T-cell (primary cell): ENCODE results near the gene C1QB. TPM values are rescaled to one million over a fixed set of nuclear protein-coding genes. Genes with fewer than 3 reads are reported as not detected.

Source experiments
- ATAC-seq, 4 experiments: fragments of 200-7000 bp in 3 of 4; fragments of 150-1000 bp in 1 of 4; cut with Tn5 transposase; replicated peaks in 1 of 4; 1 replicate in 3 of 4; 2 replicates in 1 of 4; pipeline ENCODE4 v1.10.0; 2021; ENCODE audit warnings: moderate library complexity in 3 of 4, mild to moderate bottlenecking in 2 of 4, moderate number of reproducible peaks in 1 of 4
- CTCF ChIA-PET, 2 donors: fragments of 300-600 bp; sonication (Branson Sonifier 250); formaldehyde crosslinking; loops; one replicate each; lab custom pipeline; 2022; ENCODE audit warnings: antibody characterized with exemption in 2 of 2; lab: Charles Lee
- POLR2A ChIA-PET, 2 donors: fragments of 300-600 bp; sonication (Branson Sonifier 250); formaldehyde crosslinking; loops; one replicate each; lab custom pipeline; 2022; ENCODE audit warnings: antibody characterized with exemption in 2 of 2; lab: Charles Lee
- DNase-seq, 35 experiments: peaks; one replicate each; pipeline versions ENCODE4 v3.0.0 to v3.0.0-alpha.2; 2013 to 2023
- H3K27ac ChIP-seq: one replicate; pipeline ENCODE4 v1.5.1; 2013; ENCODE audit warnings: low read length
- H3K27me3 ChIP-seq, 2 experiments: replicated peaks in 1 of 2; 1 replicate in 1 of 2; 2 replicates in 1 of 2; pipeline versions ENCODE4 v1.6.1 to v1.7.0; 2013; ENCODE audit warnings: low read length in 1 of 2, mixed read lengths in 1 of 2; ENCODE audit not compliant: control insufficient read depth in 2 of 2, insufficient read depth in 2 of 2; ENCODE audit errors: extremely low read depth in 1 of 2
- H3K36me3 ChIP-seq, 2 donors: 1 replicate in 1 of 2; 2 replicates in 1 of 2; pipeline versions ENCODE4 v1.6.1 to v1.7.0; 2013; ENCODE audit warnings: low read length in 1 of 2; ENCODE audit not compliant: control insufficient read depth in 2 of 2, insufficient read depth in 1 of 2; ENCODE audit errors: extremely low read depth in 1 of 2
- H3K4me1 ChIP-seq, 2 experiments: 1 replicate in 1 of 2; 2 replicates in 1 of 2; pipeline versions ENCODE4 v1.6.1 to v1.7.0; 2013; ENCODE audit warnings: low read length in 2 of 2, mixed read lengths in 1 of 2; ENCODE audit not compliant: insufficient read depth in 2 of 2, control insufficient read depth in 1 of 2; ENCODE audit errors: extremely low read depth in 1 of 2
- H3K4me3 ChIP-seq, 2 donors: 1 replicate in 1 of 2; 2 replicates in 1 of 2; pipeline versions ENCODE4 v1.5.1 to v1.7.0; 2013; ENCODE audit warnings: mild to moderate bottlenecking in 2 of 2, low read length in 1 of 2, moderate library complexity in 1 of 2; ENCODE audit not compliant: control insufficient read depth in 1 of 2; ENCODE audit errors: extremely low read depth in 1 of 2
- H3K9me3 ChIP-seq: 2 replicates; pipeline ENCODE4 v1.7.0; 2013
- H3K27ac Mint-ChIP-seq, 2 donors: one replicate each; pipeline ENCODE4 v1.8.0; 2020 to 2021; ENCODE audit warnings: mild to moderate bottlenecking in 2 of 2, mixed read lengths in 2 of 2
- H3K27me3 Mint-ChIP-seq, 2 donors: one replicate each; pipeline ENCODE4 v1.8.0; 2021 to 2022; ENCODE audit warnings: mixed read lengths in 2 of 2
- H3K36me3 Mint-ChIP-seq: one replicate; pipeline ENCODE4 v1.8.0; 2021; ENCODE audit warnings: mixed read lengths
- H3K4me1 Mint-ChIP-seq, 3 donors: one replicate each; pipeline ENCODE4 v1.8.0; 2020 to 2022; ENCODE audit warnings: mixed read lengths in 3 of 3, mild to moderate bottlenecking in 1 of 3
- H3K4me3 Mint-ChIP-seq, 3 donors: one replicate each; pipeline ENCODE4 v1.8.0; 2020 to 2022; ENCODE audit warnings: mild to moderate bottlenecking in 3 of 3, mixed read lengths in 3 of 3, moderate library complexity in 3 of 3
- H3K9me3 Mint-ChIP-seq, 3 donors: one replicate each; pipeline ENCODE4 v1.8.0; 2020 to 2022; ENCODE audit warnings: mixed read lengths in 3 of 3
- WGBS: methylation state at CpG from one replicate; pipeline ENCODE4 v1.1.5; 2013; ENCODE audit warnings: missing lambda C conversion rate; ENCODE audit not compliant: insufficient coverage; 5-methylcytosine and 5-hydroxymethylcytosine counted together
- total RNA-seq, 35 experiments: library from RNA in 6 of 35; stranded (reverse) in 6 of 35; fragments of 120-200 nt in 1 of 35; gene quantifications; one replicate each; pipeline versions ENCODE4 v1.2.1 to v1.2.4 and lab custom pipeline; 2013 to 2026

C1QB gene
- total RNA-seq, 5 donors from 2014 or later (not counting 1 experiment from before 2014, with no cell fraction given) = 1.1 to 1.3 (median 1.2) TPM; not detected in 2

- no peaks in the 10 kb centered on the region for H3K9me3 Mint-ChIP-seq
- Histone ChIP-seq H3K27ac (no peak overlapping the region), H3K9me3 (no peaks in the 10 kb centered on the region), H3K4me3 (no peak overlapping the region), H3K27me3 (peaks cover 0 to 60% of the 10 kb centered on the region in 2 experiments), H3K4me1 (no peaks in the 10 kb centered on the region), H3K36me3 (no peaks in the 10 kb centered on the region)
- no peak overlapping the region for H3K4me3 Mint-ChIP-seq
- WGBS = 39% methylated on average over 7 of the region's 12 CpGs
- H3K27ac Mint-ChIP-seq = no peak overlapping the region
- H3K27me3 Mint-ChIP-seq = peaks cover 36 to 56% of the 10 kb centered on the region in 2 donors
- DNase-seq (no peak), ATAC-seq (no peak)
- ChIA-PET POLR2A (no interaction called here), CTCF (interaction anchor here in 1 of 2 donors (0.6 kb wide), 1 partner anchor 47 kb away, joined by 3 read pairs; no protein-coding TSS in a partner anchor)
- no peaks in the 10 kb centered on the region for H3K36me3 Mint-ChIP-seq
- H3K4me1 Mint-ChIP-seq = no peaks in the 10 kb centered on the region
Observed at GRCh38 chr1:22612671-22613571, 40.1 kb upstream of the C1QB start.

- ChIA-PET POLR2A (no interaction called here), CTCF (no interaction called here)
- H3K36me3 ChIP-seq = no peaks in the 10 kb centered on the region
- H3K36me3 Mint-ChIP-seq = no peaks in the 10 kb centered on the region
- H3K4me3 Mint-ChIP-seq = no peak overlapping the region
- no peaks in the 10 kb centered on the region for H3K4me1 Mint-ChIP-seq
- H3K4me1 ChIP-seq = no peaks in the 10 kb centered on the region
- H3K9me3 Mint-ChIP-seq = no peaks in the 10 kb centered on the region
- DNase-seq (no peak), ATAC-seq (no peak)
- H3K27ac ChIP-seq = no peak overlapping the region
- H3K27me3 ChIP-seq = peaks cover 0 to 63% of the 10 kb centered on the region in 2 experiments
- no peak overlapping the region for H3K4me3 ChIP-seq
- WGBS = 60% methylated on average over 4 of the region's 5 CpGs
- no peaks in the 10 kb centered on the region for H3K9me3 ChIP-seq
- H3K27ac Mint-ChIP-seq = no peak overlapping the region
- peaks cover 30 to 52% of the 10 kb centered on the region in 2 donors for H3K27me3 Mint-ChIP-seq
Observed at GRCh38 chr1:22613572-22613918, 39.5 kb upstream of the C1QB start.

- ChIA-PET CTCF (no interaction called here), POLR2A (no interaction called here)
- H3K27ac Mint-ChIP-seq = no peak overlapping the region
- H3K27me3 ChIP-seq = peaks cover 0 to 67% of the 10 kb centered on the region in 2 experiments
- ATAC-seq (no peak), DNase-seq (no peak)
- no peaks in the 10 kb centered on the region for H3K9me3 Mint-ChIP-seq
- no peaks in the 10 kb centered on the region for H3K36me3 Mint-ChIP-seq
- no peaks in the 10 kb centered on the region for H3K4me1 Mint-ChIP-seq
- H3K36me3 ChIP-seq = no peaks in the 10 kb centered on the region
- no peak overlapping the region for H3K27ac ChIP-seq
- 55% methylated on average over 12 of the region's 12 CpGs for WGBS
- no peak overlapping the region for H3K4me3 ChIP-seq
- H3K9me3 ChIP-seq = no peaks in the 10 kb centered on the region
- H3K4me1 ChIP-seq = no peaks in the 10 kb centered on the region
- H3K27me3 Mint-ChIP-seq = peaks cover 29 to 50% of the 10 kb centered on the region in 2 donors
- no peak overlapping the region for H3K4me3 Mint-ChIP-seq
Observed at GRCh38 chr1:22613951-22614350, 39.1 kb upstream of the C1QB start.

DNA sequence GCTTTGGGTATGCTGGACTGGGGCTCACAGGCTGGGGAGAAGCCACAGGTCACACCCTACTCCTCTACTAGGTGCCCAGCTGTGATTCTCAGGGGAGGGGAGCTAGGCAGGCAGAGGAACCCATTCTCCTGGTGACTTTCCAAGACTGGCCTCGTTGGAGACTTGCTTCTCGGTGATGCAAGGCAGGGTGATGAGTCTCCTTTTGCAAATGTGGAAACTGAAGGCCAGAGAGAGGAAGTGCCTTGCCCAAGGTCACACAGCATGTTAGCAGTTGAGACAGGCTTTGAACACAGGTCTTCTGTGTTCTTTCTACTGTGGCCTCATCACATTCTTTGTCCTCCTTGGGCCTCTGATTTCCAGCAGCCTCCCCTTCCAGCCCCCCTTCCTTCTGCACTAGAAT, 37.1 kb upstream of the C1QB start:
- Histone ChIP-seq H3K4me3 (no peak overlapping the region), H3K27ac (no peak overlapping the region), H3K27me3 (peaks cover 0 to 72% of the 10 kb centered on the region in 2 experiments), H3K36me3 (no peaks in the 10 kb centered on the region), H3K9me3 (no peaks in the 10 kb centered on the region), H3K4me1 (no peaks in the 10 kb centered on the region)
- H3K4me3 Mint-ChIP-seq = no peak overlapping the region
- H3K36me3 Mint-ChIP-seq = no peaks in the 10 kb centered on the region
- 71% methylated on average over 2 of the region's 2 CpGs for WGBS
- H3K9me3 Mint-ChIP-seq = no peaks in the 10 kb centered on the region
- ChIA-PET CTCF (no interaction called here), POLR2A (no interaction called here)
- H3K27ac Mint-ChIP-seq = no peak overlapping the region
- no peaks in the 10 kb centered on the region for H3K4me1 Mint-ChIP-seq
- ATAC-seq (no peak), DNase-seq (no peak)
- peaks cover 37 to 48% of the 10 kb centered on the region in 2 donors for H3K27me3 Mint-ChIP-seq

DNA sequence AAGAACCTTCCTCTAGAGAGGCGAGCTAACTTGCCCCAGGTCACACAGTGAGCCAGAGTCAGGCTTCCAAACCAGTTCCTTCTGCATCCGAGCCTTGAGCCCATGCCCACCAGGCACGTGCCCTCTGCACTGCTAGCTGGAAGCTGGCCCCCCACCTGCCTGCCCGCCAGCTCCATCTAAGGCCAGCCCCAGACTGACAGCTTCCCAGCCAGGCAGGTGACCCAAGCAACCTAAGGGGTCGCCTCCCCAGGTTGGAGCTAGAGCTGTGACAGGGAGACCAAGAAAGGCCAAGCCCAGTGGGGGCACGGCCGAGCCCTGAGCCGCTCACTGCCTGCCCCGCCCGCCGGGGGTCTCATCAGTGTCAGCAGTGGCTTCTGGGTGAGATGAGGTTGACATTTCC, 36.5 kb upstream of the C1QB start:
- Histone ChIP-seq H3K4me3 (no peak overlapping the region), H3K27me3 (peaks cover 0 to 75% of the 10 kb centered on the region in 2 experiments), H3K36me3 (no peaks in the 10 kb centered on the region), H3K27ac (no peak overlapping the region), H3K9me3 (no peaks in the 10 kb centered on the region), H3K4me1 (no peaks in the 10 kb centered on the region)
- Mint-ChIP-seq H3K9me3 (no peaks in the 10 kb centered on the region), H3K4me1 (no peaks in the 10 kb centered on the region), H3K36me3 (no peaks in the 10 kb centered on the region), H3K4me3 (no peak overlapping the region), H3K27ac (no peak overlapping the region), H3K27me3 (peaks cover 34 to 47% of the 10 kb centered on the region in 2 donors)
- POLR2A ChIA-PET = no interaction called here
- ATAC-seq (no peak), DNase-seq (no peak)
- 51% methylated on average over 7 of the region's 11 CpGs for WGBS
- CTCF ChIA-PET = no interaction called here

GRCh38 chr1:22618056-22618455, 35.0 kb upstream of the C1QB start:
- H3K9me3 ChIP-seq = no peaks in the 10 kb centered on the region
- CTCF ChIA-PET = no interaction called here
- H3K4me1 ChIP-seq = no peaks in the 10 kb centered on the region
- H3K4me1 Mint-ChIP-seq = no peaks in the 10 kb centered on the region
- H3K27ac ChIP-seq = no peak overlapping the region
- POLR2A ChIA-PET = no interaction called here
- 61% methylated on average over 12 of the region's 16 CpGs for WGBS
- H3K27ac Mint-ChIP-seq = no peak overlapping the region
- H3K9me3 Mint-ChIP-seq = no peaks in the 10 kb centered on the region
- no peaks in the 10 kb centered on the region for H3K36me3 Mint-ChIP-seq
- DNase-seq (no peak), ATAC-seq (no peak)
- H3K27me3 Mint-ChIP-seq = peaks cover 38 to 57% of the 10 kb centered on the region in 2 donors
- H3K36me3 ChIP-seq = no peaks in the 10 kb centered on the region
- peaks cover 0 to 73% of the 10 kb centered on the region in 2 experiments for H3K27me3 ChIP-seq
- no peak overlapping the region for H3K4me3 Mint-ChIP-seq
- no peak overlapping the region for H3K4me3 ChIP-seq
